ENCODE results near the gene OR2C3.

GRCh38 chr1:247539215-247539614 is 3.0 kb upstream of the OR2C3 start:
- no peak for TF ChIP-seq EP300 (IDR thresholded peaks at IDR 0.05)
- no peak for TF ChIP-seq CTCF (IDR thresholded peaks at IDR 0.05)
- TF ChIP-seq POLR2A (IDR thresholded peaks at IDR 0.05; ENCODE audit: low read depth), result no peak

All from esophagus muscularis mucosa (tissue), 4 donors.